ENCODE data around the gene IL17B.

IL17B gene

DNA sequence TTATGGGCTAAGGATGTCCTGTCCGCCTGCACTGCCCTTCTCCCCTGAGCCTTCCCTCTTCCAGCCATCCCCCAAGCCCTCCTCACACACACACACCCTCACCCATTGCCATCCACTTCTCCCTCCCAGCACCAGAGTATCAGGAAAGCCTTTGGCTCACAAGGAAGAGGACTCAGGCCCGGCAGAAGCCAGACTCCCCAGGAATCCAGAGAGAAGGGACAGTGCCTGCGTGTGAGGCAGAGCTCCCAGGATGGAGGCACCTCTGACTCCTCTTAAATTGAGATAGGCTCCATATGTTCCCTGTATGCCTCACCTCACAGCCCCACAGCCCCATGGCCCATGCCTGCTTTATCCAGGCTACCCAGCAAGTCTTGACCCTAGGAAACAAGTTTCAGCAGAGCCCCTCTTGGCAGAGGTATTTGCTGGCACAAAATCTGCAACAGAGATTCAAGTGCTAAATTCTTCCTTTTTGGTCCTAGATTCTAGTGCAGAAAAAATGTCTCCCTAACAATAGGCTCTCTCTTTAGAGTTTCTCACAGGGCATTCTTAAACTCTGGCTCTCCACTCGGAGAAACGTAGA lies 761 bp downstream of the IL17B start:
- Histone ChIP-seq H3K27ac (no peak overlapping the region), H3K9me3 (ENCODE audit: low read depth, low read length) (no peaks in the 10 kb centered on the region), H3K4me3 (no peak overlapping the region), H3K36me3 (ENCODE audit: insufficient read depth, low read length) (no peaks in the 10 kb centered on the region), H3K9ac (ENCODE audit: insufficient read length) (no peak overlapping the region)
- no peak for TF ChIP-seq EZH2 (IDR thresholded peaks at IDR 0.05)
- TF ChIP-seq POLR2AphosphoS5 (IDR thresholded peaks at IDR 0.05; ENCODE audit: borderline replicate concordance, low read depth, low read length) = no peak
- TF ChIP-seq FOXP2 (optimal IDR thresholded peaks at IDR 0.05; ENCODE audit: control extremely low read depth, extremely low read length, insufficient read depth) = no peak
- no peak for DNase-seq (ENCODE audit: low read depth, low spot score)

DNA sequence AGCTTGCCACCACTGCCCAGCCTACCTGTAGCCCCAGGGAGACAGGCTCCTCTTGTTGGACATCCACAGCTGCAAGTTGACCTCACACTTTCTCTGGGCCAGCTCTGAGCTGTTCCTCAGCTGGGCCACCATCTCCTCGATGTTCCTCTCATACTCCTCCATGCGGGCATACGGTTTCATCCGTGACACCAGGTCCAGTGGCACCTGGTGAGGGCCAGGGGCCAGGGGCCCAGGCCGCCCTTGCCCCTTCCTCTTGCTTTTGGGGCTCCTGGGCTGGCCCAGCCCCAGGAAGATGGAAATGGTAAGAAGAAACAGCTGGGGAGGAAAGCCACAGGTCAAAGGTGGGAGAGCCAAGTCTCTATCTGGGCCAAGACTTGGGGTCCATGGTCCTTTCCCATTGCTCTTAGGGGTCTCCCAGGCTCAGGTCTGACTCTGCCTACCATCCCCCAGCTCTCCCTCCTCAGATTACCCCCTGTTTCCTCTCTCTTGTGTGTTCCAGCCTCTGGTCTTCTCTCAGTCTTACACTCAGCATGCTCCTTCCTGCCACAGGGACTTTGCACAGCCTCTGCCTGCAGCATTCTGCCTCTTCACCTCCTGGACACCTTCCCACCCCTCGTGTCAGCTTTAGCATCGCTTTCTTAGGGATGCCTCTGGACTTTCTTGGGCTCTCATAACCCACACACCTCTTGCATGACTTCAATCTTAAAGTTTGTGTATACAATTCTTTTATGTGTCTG lies 2.2 kb downstream of the IL17B start:
- no peaks in the 10 kb centered on the region for H3K36me3 ChIP-seq (ENCODE audit: insufficient read depth, low read length)
- H3K9me3 ChIP-seq (ENCODE audit: low read depth, low read length) = no peaks in the 10 kb centered on the region
- no peak for DNase-seq (ENCODE audit: low read depth, low spot score)
- H3K27ac ChIP-seq = no peak overlapping the region
- TF ChIP-seq POLR2AphosphoS5 (IDR thresholded peaks at IDR 0.05; ENCODE audit: borderline replicate concordance, low read depth, low read length) = no peak
- TF ChIP-seq EZH2 (IDR thresholded peaks at IDR 0.05) = no peak
- TF ChIP-seq FOXP2 (optimal IDR thresholded peaks at IDR 0.05; ENCODE audit: control extremely low read depth, extremely low read length, insufficient read depth) = no peak
- no peak overlapping the region for H3K4me3 ChIP-seq
- H3K9ac ChIP-seq (ENCODE audit: insufficient read length) = no peak overlapping the region

DNA sequence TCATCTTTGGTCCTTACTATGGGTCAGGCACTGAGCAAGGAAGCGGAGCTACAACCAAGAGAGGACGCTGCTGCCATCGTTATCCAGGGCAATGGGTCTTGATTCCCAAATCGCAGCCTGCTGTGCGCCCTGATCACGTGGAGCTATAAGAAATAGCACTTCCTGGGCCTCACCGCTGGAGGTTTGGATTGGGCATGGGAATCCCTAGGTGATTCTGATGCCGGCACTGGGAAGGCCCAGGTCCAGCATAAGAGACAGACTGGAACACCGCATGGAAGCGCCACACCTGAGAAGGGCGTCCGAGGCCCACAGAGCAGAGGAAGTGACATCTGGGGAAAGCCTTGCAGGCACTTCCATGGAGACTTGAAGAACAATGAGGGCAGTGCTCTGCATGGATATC lies 3.0 kb downstream of the IL17B start:
- Histone ChIP-seq H3K4me3 (no peak overlapping the region), H3K9ac (ENCODE audit: insufficient read length) (no peak overlapping the region), H3K9me3 (ENCODE audit: low read depth, low read length) (no peaks in the 10 kb centered on the region), H3K36me3 (ENCODE audit: insufficient read depth, low read length) (no peaks in the 10 kb centered on the region), H3K27ac (no peak overlapping the region)
- TF ChIP-seq EZH2 (IDR thresholded peaks at IDR 0.05) (no peak), FOXP2 (optimal IDR thresholded peaks at IDR 0.05; ENCODE audit: control extremely low read depth, extremely low read length, insufficient read depth) (no peak), POLR2AphosphoS5 (IDR thresholded peaks at IDR 0.05; ENCODE audit: borderline replicate concordance, low read depth, low read length) (no peak)
- no peak for DNase-seq (ENCODE audit: low read depth, low spot score)

DNA sequence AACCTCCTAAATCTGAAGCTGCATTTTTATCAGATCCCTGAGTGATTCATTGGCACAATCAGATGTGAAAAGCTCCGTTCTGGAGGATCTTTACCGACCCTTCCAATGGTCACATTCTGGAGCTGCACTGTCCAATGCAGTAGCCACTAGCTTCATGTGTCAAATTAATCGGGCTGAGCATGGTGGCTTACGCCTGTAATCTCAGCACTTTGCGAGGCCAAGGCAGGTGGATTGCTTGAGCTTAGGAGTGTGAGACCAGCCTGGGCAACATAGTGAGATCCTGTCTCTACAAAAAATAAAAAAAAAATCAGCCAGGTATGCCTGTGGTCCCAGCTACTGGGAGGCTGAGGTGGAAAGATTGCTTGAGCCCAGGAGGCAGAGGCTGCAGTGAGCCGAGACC lies 3.7 kb downstream of the IL17B start:
- no peak overlapping the region for H3K27ac ChIP-seq
- no peak overlapping the region for H3K9ac ChIP-seq (ENCODE audit: insufficient read length)
- no peaks in the 10 kb centered on the region for H3K36me3 ChIP-seq (ENCODE audit: insufficient read depth, low read length)
- no peaks in the 10 kb centered on the region for H3K9me3 ChIP-seq (ENCODE audit: low read depth, low read length)
- no peak for DNase-seq (ENCODE audit: low read depth, low spot score)
- TF ChIP-seq FOXP2 (optimal IDR thresholded peaks at IDR 0.05; ENCODE audit: control extremely low read depth, extremely low read length, insufficient read depth) (no peak), EZH2 (IDR thresholded peaks at IDR 0.05) (no peak), POLR2AphosphoS5 (IDR thresholded peaks at IDR 0.05; ENCODE audit: borderline replicate concordance, low read depth, low read length) (no peak)
- H3K4me3 ChIP-seq = no peak overlapping the region

DNA sequence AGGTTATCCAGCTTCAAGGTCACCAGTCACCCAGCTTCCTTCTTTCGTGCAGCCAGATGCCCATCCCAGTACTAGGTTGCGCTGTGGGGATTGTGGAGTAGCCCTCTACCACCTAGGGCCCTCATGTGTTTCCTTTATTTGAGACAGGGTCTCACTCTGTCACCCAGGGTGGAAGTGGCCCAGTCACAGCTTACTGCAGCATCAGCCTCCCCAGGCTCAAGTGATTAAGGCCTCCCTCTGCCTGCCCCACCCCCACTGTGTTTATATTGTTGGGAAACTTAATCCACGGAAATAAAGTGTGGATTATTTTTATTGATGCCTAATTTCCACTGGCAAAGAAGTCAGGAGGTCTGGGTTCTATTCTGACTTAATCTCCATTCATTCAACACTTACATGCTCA lies 4.3 kb downstream of the IL17B start:
- no peak overlapping the region for H3K9ac ChIP-seq (ENCODE audit: insufficient read length)
- no peaks in the 10 kb centered on the region for H3K9me3 ChIP-seq (ENCODE audit: low read depth, low read length)
- TF ChIP-seq FOXP2 (optimal IDR thresholded peaks at IDR 0.05; ENCODE audit: control extremely low read depth, extremely low read length, insufficient read depth) = no peak
- no peak for TF ChIP-seq EZH2 (IDR thresholded peaks at IDR 0.05)
- TF ChIP-seq POLR2AphosphoS5 (IDR thresholded peaks at IDR 0.05; ENCODE audit: borderline replicate concordance, low read depth, low read length) = no peak
- DNase-seq (ENCODE audit: low read depth, low spot score) = no peak
- no peak overlapping the region for H3K27ac ChIP-seq
- no peak overlapping the region for H3K4me3 ChIP-seq
- H3K36me3 ChIP-seq (ENCODE audit: insufficient read depth, low read length) = no peaks in the 10 kb centered on the region

DNA sequence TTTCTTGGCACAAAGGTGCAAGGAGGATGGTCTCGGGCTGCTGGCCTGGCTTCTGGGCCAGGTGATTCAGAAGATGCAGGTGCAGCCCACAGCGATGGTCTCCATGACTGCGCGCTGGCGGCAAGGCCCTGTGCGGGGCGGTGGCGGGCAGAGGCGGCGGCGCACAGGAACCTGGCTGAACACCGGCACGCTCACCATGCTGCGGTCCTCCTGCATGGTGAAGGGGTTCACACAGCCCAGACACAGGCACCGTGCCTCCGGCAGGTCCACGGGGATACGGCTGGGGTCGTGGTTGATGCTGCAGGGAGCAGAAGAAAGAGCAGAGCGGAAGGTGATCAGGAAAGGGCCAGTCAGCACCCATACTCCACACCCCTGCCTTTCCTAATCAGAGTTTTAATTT lies 4.8 kb downstream of the IL17B start:
- DNase-seq (ENCODE audit: low read depth, low spot score) = no peak
- no peaks in the 10 kb centered on the region for H3K36me3 ChIP-seq (ENCODE audit: insufficient read depth, low read length)
- no peak overlapping the region for H3K9ac ChIP-seq (ENCODE audit: insufficient read length)
- H3K9me3 ChIP-seq (ENCODE audit: low read depth, low read length) = no peaks in the 10 kb centered on the region
- no peak overlapping the region for H3K27ac ChIP-seq
- TF ChIP-seq POLR2AphosphoS5 (IDR thresholded peaks at IDR 0.05; ENCODE audit: borderline replicate concordance, low read depth, low read length) (no peak), FOXP2 (optimal IDR thresholded peaks at IDR 0.05; ENCODE audit: control extremely low read depth, extremely low read length, insufficient read depth) (no peak), EZH2 (IDR thresholded peaks at IDR 0.05) (no peak)
- H3K4me3 ChIP-seq = no peak overlapping the region

DNA sequence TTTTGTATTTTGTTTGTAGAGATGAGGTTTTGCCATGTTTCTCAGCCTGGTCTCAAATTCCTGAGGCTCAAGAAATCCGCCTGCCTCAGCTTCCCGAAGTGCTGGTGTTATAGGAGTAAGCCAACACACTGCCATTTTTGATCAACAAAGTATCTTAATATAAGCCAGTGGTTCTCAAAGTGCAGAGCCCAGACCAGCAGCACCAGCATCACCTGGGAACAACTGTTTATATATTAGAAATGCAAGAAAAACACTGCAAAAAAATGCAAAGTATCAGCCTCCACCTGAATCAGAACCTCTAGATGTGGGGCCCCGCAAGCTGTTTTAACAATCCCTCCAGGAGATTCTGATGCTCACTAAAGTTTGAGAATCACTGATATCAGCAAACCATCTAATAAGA lies 6.2 kb downstream of the IL17B start:
- TF ChIP-seq POLR2AphosphoS5 (IDR thresholded peaks at IDR 0.05; ENCODE audit: borderline replicate concordance, low read depth, low read length) (no peak), FOXP2 (optimal IDR thresholded peaks at IDR 0.05; ENCODE audit: control extremely low read depth, extremely low read length, insufficient read depth) (no peak), EZH2 (IDR thresholded peaks at IDR 0.05) (no peak)
- no peak for DNase-seq (ENCODE audit: low read depth, low spot score)
- Histone ChIP-seq H3K36me3 (ENCODE audit: insufficient read depth, low read length) (no peaks in the 10 kb centered on the region), H3K9me3 (ENCODE audit: low read depth, low read length) (no peaks in the 10 kb centered on the region), H3K4me3 (no peak overlapping the region), H3K9ac (ENCODE audit: insufficient read length) (no peak overlapping the region), H3K27ac (no peak overlapping the region)

DNA sequence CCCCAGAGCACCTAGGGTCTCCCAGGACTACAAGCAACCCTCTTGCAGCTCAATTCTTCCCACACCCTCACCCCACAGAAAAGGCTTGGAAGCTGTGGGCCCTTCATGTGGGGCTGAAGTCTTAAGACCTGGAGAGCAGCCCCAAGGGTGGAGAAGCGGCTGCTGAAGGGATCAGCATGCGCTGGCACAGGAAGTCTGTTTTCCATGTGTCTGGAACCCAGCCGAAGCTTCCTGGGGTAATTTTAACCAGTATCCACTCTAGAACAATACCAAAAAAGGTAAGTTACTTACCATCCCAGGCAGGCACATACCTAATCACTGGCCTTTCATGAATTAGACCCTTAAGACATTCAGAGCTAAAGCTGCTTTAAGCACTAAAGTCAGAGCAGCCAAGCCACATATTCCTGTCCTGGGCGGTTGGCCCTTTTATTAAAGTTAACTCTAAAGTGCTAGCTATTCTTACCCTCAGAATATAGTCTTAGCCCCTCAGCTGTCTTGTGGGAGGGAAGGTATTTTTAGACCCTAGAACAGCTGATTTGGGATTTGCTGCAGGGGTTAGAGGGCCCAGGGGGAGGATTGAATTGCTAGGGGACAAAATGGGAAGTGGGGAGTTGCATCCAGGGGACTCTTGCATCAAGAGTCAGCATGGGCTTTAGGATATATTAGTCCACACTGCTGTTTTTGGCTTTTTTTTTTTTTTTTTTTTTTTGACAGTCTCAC lies 6.9 kb downstream of the IL17B start:
- no peak overlapping the region for H3K9ac ChIP-seq (ENCODE audit: insufficient read length)
- no peaks in the 10 kb centered on the region for H3K9me3 ChIP-seq (ENCODE audit: low read depth, low read length)
- H3K27ac ChIP-seq = no peak overlapping the region
- DNase-seq (ENCODE audit: low read depth, low spot score) = no peak
- TF ChIP-seq EZH2 (IDR thresholded peaks at IDR 0.05) (no peak), FOXP2 (optimal IDR thresholded peaks at IDR 0.05; ENCODE audit: control extremely low read depth, extremely low read length, insufficient read depth) (no peak), POLR2AphosphoS5 (IDR thresholded peaks at IDR 0.05; ENCODE audit: borderline replicate concordance, low read depth, low read length) (no peak)
- no peaks in the 10 kb centered on the region for H3K36me3 ChIP-seq (ENCODE audit: insufficient read depth, low read length)
- H3K4me3 ChIP-seq = no peak overlapping the region

Data from SK-N-MC (cell line).